ENCODE measurements around the gene SFI1.
A peak's percentile ranks its signal among the peaks of the same experiment; 100 is the strongest.
"Not testable (repeated sequence)": the region's sequence is repeated elsewhere in the genome, so short reads cannot be mapped to it uniquely, and the experiment has no call there.

SFI1 gene

GRCh38 chr22:31590161-31590560 is 93.8 kb downstream of the SFI1 start:
- not testable (repeated sequence) for DNase-seq

DNA sequence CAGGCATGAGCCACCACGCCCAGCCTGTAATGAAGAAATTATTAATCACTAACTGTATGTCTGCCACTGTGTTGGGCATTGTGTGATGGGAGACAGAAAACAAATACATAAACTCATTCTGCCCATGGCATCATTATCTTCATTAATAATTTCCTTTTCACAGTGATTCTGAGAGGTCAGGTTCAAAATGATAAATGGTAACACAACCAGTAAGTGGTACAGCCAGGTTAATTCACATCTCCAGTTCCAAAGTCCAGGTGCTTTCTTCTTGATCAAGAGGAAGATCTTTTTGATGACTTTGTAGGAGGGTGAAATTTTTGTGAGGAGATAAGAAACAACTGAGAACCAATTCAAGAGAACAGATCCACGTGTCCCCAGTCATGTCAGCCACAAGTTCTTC is 98.9 kb downstream of the SFI1 start:
- DNase-seq, result no peak

- DNase-seq, result no peak
Measured at GRCh38 chr22:31602259-31602952, 106.1 kb downstream of the SFI1 start.

- no peak for DNase-seq
Measured at GRCh38 chr22:31603081-31603525, 106.8 kb downstream of the SFI1 start.

DNA sequence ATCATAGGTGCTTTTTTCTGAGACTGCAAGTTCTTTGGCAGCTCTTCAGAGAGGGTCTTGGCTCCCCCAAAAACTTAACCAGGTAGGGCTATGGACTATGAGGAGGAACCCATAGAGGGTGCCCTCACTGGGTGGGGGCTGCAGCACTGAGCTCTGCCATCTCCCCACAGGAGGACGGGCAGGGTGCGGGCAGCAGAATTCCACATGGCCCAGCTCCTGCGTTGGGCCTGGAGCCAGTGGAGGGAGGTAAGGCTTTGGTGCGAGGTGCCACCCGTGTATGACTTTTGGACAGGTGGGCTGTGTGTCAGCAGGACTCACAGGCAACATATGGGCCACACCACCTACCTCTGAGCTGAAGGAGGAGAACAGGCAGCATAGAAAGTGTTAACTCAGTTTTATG is 107.2 kb downstream of the SFI1 start:
- no peak for DNase-seq

- DNase-seq, result no peak
Measured at GRCh38 chr22:31604137-31604705, 107.9 kb downstream of the SFI1 start.

- no peak for DNase-seq
Measured at GRCh38 chr22:31604746-31605705, 108.7 kb downstream of the SFI1 start.

- DNase-seq, result no peak
Measured at GRCh38 chr22:31605851-31606585, 109.7 kb downstream of the SFI1 start.

- DNase-seq, result no peak
Measured at GRCh38 chr22:31607696-31608095, 111.4 kb downstream of the SFI1 start.

DNA sequence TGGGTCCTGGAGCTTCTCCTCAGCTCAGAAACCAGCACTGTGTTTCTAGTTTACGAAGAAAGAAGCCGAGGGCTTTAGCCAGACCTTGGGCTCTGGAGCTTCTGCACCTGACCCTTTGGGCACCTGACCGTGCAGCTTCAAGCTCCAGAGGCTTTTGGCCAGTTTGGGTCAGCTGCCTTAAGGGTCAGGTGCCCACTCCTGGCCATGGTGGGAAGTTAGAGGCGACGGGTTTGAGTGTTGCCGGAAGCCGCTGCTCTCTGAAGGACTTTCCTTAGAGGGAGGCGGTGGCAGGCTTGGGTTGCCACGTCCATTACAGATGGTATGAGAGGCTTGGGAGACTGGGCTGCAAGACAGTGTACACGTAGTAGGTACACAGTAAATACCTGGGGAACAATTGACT is 113.4 kb downstream of the SFI1 start:
- no peak for DNase-seq

DNA sequence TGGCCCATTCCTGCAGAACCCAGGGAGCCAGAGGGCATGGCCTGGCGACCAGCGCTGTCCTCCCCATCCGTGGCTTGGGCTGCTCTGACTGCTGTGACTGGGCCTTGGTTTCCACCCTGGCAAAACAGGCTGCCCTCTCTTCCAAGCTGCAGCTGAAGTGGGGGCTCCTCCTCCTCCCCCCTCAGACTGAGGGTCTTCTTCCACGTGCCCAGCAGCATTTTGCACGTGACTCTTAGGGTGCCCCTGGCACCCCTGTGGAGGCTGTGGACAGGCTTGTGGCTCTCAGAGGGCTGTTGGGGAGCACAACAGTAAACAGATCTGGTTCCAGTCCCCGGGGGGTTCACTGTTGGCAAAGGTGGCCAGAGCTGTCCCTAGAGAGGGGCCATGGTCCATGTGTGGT is 114.3 kb downstream of the SFI1 start:
- DNase-seq, result no peak

GRCh38 chr22:31611061-31611760 is 114.9 kb downstream of the SFI1 start:
- DNase-seq, result no peak

DNA sequence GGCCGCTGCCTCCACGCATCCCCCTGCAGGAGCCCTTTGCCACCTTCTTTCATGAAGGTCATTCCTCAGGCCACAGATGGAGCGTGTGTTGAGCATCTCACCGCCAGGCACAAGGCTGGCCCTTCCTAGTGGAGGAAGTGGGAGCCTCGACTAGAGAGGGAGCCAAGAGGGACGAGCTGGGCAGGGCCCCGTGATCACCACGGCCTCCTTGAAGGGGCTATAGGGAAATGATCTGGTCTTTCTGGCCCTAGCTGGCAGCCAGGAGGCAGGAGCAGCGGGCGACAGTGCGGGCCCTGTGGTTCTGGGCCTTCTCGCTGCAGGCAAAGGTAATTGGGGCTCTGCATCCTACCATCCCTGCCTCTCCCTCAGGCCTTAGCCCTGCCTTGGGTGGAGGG is 116.6 kb downstream of the SFI1 start:
- DNase-seq, result no peak

- no peak for DNase-seq
Measured at GRCh38 chr22:31613286-31613903, 117.1 kb downstream of the SFI1 start.

- DNase-seq, result no peak
Measured at GRCh38 chr22:31613904-31614296, 117.6 kb downstream of the SFI1 start.

DNA sequence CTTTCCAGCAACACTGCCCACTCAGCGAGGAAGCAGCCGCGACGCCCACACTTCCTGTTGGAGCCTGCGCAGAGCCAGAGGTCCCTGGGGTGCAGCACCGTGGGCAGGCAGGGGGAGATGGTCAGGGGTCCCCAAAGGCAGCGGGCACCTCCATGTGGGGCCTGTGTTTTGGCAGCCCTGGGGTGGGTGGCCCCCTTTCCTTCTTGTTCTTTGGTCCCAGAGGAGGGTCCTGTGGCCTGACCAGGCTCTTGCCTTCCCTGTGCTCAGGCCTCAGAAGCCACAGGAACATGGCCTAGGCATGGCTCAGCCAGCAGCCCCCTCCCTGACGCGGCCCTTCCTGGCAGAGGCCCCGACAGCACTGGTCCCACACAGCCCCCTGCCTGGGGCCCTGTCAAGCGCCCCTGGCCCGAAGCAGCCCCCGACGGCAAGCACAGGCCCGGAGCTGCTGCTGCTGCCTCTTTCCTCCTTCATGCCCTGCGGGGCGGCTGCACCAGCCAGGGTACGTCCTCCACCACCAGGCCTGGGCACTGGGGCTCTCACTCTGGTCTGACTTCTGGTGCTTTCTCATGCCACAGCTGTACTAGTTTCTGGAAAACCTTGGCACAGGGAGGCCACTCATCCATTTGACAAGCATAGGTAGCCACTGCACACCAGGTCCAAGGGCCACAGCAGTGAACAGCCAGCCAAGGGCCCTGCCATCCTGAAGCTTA is 118.6 kb downstream of the SFI1 start:
- no peak for DNase-seq

DNA sequence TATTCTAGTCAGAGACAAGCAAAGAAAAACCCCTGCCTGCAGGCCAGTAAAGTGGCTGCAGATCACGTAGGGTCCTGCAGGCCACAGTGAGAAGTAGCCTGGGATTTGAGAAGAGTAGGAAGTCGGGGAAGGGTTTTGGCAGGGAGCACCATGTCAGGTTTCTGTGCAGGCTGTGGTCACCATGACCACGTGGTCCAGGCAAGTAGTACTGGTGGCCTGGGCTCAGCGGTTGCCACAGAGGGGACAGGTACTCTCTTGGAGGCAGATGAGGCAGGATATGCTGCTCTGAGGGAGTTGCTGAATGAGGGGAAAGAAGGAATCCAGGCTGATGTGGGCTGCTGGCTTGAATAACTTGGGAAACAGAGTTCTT is 119.1 kb downstream of the SFI1 start:
- peak; percentile 15 for DNase-seq

DNA sequence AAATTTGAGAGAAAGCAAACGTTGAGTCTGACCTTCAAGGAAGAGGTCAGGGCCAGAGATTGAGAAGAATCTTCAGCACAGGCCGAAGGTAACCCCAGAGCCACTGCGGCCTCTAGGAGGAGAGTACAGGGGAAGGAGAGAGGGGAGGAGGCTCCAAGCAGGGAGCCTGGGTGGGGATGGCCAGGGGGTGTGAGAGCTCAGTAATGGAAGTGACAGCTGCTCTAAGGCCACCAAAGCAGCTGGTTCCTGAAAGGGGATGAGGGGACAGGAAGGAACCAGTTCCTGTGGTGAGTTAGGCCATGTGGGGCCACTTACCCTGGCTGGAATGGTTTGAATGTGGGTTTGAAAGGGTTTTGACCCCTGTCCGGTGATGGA is 119.6 kb downstream of the SFI1 start:
- DNase-seq, result no peak

DNA sequence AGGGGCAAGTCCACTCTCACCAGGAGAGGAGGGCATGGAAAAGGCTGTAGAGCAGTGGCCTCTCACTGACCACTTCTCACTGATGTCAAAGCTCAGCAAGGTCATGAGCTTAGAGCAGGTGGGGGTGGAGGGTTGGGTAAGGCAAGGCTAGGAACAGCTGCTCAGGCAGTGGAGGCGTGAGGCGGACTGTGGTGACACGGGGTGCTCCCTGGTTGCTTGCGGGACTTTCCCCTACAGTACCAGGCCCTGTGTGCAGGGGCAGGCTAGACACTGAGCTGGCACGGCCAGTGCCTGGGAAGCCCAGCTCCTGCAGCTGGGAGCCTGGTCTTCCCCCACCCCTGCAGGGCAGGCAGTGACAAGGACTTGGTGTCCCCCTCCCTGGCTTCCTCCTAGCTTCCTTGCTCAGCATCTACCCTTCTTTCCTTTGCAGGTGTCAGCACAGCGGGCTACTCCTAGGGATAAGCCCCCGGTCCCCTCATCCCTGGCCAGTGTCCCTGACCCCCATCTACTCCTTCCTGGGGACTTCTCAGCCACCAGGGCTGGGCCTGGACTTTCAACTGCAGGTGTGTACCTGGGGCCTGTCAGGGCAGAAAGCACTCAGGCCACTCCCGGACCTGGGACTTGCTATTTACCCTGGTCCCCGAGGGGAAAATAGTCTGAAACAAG is 120.1 kb downstream of the SFI1 start:
- DNase-seq, result peak; percentile 78

DNA sequence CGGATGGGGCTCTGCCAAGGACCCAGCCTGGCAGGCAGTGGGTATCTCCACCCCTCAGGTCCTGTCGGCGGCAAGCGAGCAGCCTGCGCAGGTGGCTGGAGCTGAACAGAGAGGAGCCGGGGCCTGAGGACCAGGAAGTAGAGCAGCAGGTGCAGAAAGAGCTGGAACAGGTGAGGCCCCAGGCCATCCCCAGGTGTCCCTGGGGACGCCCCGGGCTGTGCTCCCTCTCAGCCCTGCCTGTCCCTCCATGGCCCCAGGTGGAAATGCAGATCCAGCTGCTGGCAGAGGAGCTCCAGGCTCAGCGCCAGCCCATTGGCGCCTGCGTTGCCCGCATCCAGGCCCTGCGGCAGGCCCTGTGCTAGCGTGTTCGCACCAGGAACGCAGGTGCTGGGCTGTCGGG is 121.7 kb downstream of the SFI1 start:
- DNase-seq, result no peak
